ENCODE data around the gene ITPKB. TPM values are rescaled to one million over a fixed set of nuclear protein-coding genes. Genes with fewer than 3 reads are reported as not detected.
"Not testable (repeated sequence)": the region's sequence is repeated elsewhere in the genome, so short reads cannot be mapped to it uniquely, and the experiment has no call there.

The ITPKB gene
- polyA plus RNA-seq, 1 experiment, result 2.8 TPM

- H3K27me3 ChIP-seq (ENCODE audit: control insufficient read depth, insufficient read depth, low read length), result peaks cover 9% of the 10 kb centered on the region
- no peak for TF ChIP-seq CTCF (IDR thresholded peaks at IDR 0.05; ENCODE audit: low read depth, low read length)
- peaks cover 2% of the 10 kb centered on the region; the same call in 1 of the 2 replicates for H3K9me3 ChIP-seq (ENCODE audit: control insufficient read depth, insufficient read depth, low read length)
- H3K27ac ChIP-seq (ENCODE audit: low read depth, low read length), result no peak overlapping the region
- CTCF ChIA-PET, result interaction anchor here (0.7 to 3.8 kb wide), 5 partner anchors 9 to 204 kb away, joined by 4 to 24 read pairs (median 6); no protein-coding TSS in a partner anchor
- DNase-seq (ENCODE audit: low read depth, low spot score), result no peak
- POLR2A ChIA-PET, result interaction anchor here (0.7 kb wide), 1 partner anchor 682 kb away, joined by 3 read pairs; no protein-coding TSS in a partner anchor
- H3K4me3 ChIP-seq (ENCODE audit: low read depth, low read length), result no peak overlapping the region
These were observed 114.6 kb downstream of the ITPKB start for GRCh38 chr1:226624526-226624925.

GRCh38 chr1:226622012-226622411, 117.1 kb downstream of the ITPKB start:
- Histone ChIP-seq H3K27ac (ENCODE audit: low read depth, low read length) (no peak overlapping the region), H3K9me3 (ENCODE audit: control insufficient read depth, insufficient read depth, low read length) (peaks cover 2% of the 10 kb centered on the region; the same call in 1 of the 2 replicates), H3K27me3 (ENCODE audit: control insufficient read depth, insufficient read depth, low read length) (peaks cover 2% of the 10 kb centered on the region), H3K4me3 (ENCODE audit: low read depth, low read length) (no peak overlapping the region)
- POLR2A ChIA-PET, result no interaction called here
- CTCF ChIA-PET, result no interaction called here
- TF ChIP-seq CTCF (IDR thresholded peaks at IDR 0.05; ENCODE audit: low read depth, low read length), result no peak
- no peak for DNase-seq (ENCODE audit: low read depth, low spot score)

GRCh38 chr1:226619031-226619430, 120.1 kb downstream of the ITPKB start:
- ChIA-PET CTCF (no interaction called here), POLR2A (no interaction called here)
- no peak overlapping the region for H3K4me3 ChIP-seq (ENCODE audit: low read depth, low read length)
- H3K27me3 ChIP-seq (ENCODE audit: control insufficient read depth, insufficient read depth, low read length), result peaks cover 3% of the 10 kb centered on the region
- H3K27ac ChIP-seq (ENCODE audit: low read depth, low read length), result no peak overlapping the region
- peaks cover 2% of the 10 kb centered on the region; the same call in 1 of the 2 replicates for H3K9me3 ChIP-seq (ENCODE audit: control insufficient read depth, insufficient read depth, low read length)
- TF ChIP-seq CTCF (IDR thresholded peaks at IDR 0.05; ENCODE audit: low read depth, low read length), result no peak
- DNase-seq (ENCODE audit: low read depth, low spot score), result no peak

- no peak for DNase-seq (ENCODE audit: low read depth, low spot score)
- peaks cover 2% of the 10 kb centered on the region; the same call in 1 of the 2 replicates for H3K9me3 ChIP-seq (ENCODE audit: control insufficient read depth, insufficient read depth, low read length)
- no peak for TF ChIP-seq CTCF (IDR thresholded peaks at IDR 0.05; ENCODE audit: low read depth, low read length)
- peaks cover 3% of the 10 kb centered on the region for H3K27me3 ChIP-seq (ENCODE audit: control insufficient read depth, insufficient read depth, low read length)
- ChIA-PET CTCF (interaction anchor here (0.7 kb wide), 1 partner anchor 10 kb away, joined by 3 read pairs; no protein-coding TSS in a partner anchor), POLR2A (no interaction called here)
- no peak overlapping the region for H3K27ac ChIP-seq (ENCODE audit: low read depth, low read length)
- no peak overlapping the region for H3K4me3 ChIP-seq (ENCODE audit: low read depth, low read length)
These were observed 120.7 kb downstream of the ITPKB start for GRCh38 chr1:226618380-226618779.

GRCh38 chr1:226617719-226618118, 121.4 kb downstream of the ITPKB start:
- CTCF ChIA-PET, result interaction anchor here (0.7 to 6.6 kb wide), 2 partner anchors 9 kb away, joined by 3 to 26 read pairs; no protein-coding TSS in a partner anchor
- H3K4me3 ChIP-seq (ENCODE audit: low read depth, low read length); H3K27ac ChIP-seq (ENCODE audit: low read depth, low read length); POLR2A ChIA-PET; H3K9me3 ChIP-seq (ENCODE audit: control insufficient read depth, insufficient read depth, low read length); H3K27me3 ChIP-seq (ENCODE audit: control insufficient read depth, insufficient read depth, low read length); DNase-seq (ENCODE audit: low read depth, low spot score): not testable (repeated sequence)
